ENCODE measurements around the gene DDX24.
A peak's percentile ranks its signal among the peaks of the same experiment; 100 is the strongest.
"Not testable (repeated sequence)": the region's sequence is repeated elsewhere in the genome, so short reads cannot be mapped to it uniquely, and the experiment has no call there.

Gene DDX24

DNA sequence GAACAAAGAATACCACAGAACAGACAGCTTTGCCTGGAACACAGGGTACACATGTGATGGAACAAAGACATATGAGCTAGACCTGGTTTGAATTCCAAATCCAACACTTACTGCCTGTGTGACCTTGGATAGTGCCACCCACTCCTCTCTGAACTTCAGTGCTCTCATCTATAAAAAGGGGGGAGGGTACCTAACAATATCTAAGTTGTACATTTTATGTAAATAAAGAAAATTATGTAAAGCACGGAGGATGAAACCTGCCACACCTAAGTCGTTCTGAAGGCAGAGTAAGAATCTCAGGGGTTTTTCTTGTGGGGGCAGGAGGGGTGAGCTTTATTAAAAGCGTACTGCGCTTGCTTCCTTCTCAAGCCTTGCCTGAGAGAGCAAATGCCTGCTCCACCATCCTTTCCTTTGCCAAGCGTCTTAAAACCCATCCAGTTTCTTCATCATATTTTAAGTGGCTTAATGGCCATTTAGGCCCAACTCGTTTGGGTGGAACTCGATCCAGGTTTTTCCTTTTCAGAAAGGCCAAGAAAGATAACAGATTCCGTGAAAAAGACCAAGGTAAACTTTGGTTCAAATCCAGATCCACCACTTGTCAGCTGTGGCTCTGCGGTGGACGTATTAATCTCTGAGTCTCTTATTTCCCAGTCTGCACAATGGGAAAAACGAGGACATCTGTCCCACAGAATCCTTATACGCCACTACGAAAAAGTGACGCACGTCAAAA lies 946 bp downstream of the DDX24 start:
- peaks cover 7% of the 10 kb centered on the region for H3K9me3 Mint-ChIP-seq
- H3K4me1 Mint-ChIP-seq (ENCODE audit: low read depth), result peaks cover 48% of the 10 kb centered on the region
- H3K4me3 Mint-ChIP-seq, result peak overlapping the region; percentile 100
- H3K36me3 Mint-ChIP-seq (ENCODE audit: low read depth), result peaks cover 39% of the 10 kb centered on the region
- no peaks in the 10 kb centered on the region for H3K27me3 Mint-ChIP-seq (ENCODE audit: low read depth)
- peak overlapping the region; percentile 100 for H3K27ac Mint-ChIP-seq

DNA sequence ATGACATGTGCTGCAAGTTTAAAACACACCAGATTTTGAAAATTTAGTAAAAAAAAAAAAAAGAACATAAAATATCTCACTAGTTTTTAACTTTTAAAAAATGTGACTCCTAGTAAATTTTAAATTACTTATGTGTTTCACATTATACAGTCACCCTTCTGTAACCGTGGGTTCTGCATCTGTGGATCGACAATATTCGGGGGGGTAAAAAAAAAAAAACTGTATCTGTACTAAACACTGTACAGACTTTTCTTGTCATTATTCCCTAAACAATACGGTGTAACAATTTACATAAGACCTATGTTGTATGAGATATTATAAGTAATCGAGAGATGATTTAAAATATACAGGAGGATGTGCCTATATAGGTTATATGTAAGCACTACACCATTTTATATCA lies 3.2 kb downstream of the DDX24 start:
- Mint-ChIP-seq H3K9me3 (peaks cover 20% of the 10 kb centered on the region), H3K27ac (no peak overlapping the region), H3K4me1 (ENCODE audit: low read depth) (peaks cover 46% of the 10 kb centered on the region), H3K4me3 (peak overlapping the region; percentile 100), H3K27me3 (ENCODE audit: low read depth) (no peaks in the 10 kb centered on the region), H3K36me3 (ENCODE audit: low read depth) (peaks cover 48% of the 10 kb centered on the region)

DNA sequence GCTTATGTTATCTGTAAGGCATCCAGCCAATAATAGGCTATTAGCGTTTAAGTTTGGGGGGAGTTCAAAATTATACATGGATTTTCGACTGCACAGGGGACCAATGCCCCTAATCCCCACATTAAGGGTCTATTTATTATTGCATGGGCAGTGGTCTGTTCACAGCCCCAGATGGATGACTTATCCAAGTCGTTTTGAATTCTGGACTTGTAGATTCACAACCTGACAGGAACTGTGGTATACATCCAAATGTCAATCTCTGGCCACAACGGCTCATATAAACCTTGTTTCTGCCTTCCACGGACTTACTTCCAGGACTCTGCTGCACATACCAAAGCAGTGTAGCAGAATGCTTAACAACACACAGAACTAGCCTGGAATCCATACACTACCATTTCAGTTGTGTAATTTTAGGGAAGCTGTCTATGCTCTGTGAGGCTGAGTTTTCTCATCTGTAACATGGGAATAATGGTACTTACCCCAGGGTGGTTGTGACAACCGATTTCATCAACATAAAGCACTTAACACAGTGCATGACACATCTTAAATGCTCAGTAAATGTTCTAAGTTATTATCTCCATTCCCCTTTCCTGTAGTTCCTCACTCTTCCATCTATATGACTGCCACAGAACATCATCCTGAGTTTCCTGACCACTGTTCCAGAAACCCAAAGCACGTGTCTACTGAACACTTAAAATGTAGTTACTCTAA lies 3.7 kb downstream of the DDX24 start:
- Mint-ChIP-seq H3K9me3 (peaks cover 22% of the 10 kb centered on the region), H3K27ac (no peak overlapping the region), H3K36me3 (ENCODE audit: low read depth) (peaks cover 50% of the 10 kb centered on the region), H3K27me3 (ENCODE audit: low read depth) (no peaks in the 10 kb centered on the region), H3K4me3 (peak overlapping the region; percentile 63), H3K4me1 (ENCODE audit: low read depth) (peaks cover 46% of the 10 kb centered on the region)

DNA sequence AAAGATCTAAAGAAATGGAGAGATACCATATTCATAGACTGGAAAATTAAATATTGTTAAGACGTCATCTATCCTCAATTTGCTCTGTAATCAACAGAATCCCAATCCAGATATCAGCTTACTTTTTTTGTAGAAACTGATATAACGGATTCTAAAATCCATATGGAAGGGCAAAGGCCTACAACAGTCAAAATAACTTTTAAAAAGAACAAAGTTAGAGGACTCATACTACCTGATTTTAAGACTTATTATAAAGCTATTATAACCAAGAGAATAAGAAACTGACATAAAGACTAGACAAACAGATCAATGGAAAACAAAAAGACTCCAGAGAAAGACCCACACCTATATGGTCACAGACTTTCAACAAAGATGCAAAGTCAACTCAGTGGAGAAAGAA lies 6.0 kb downstream of the DDX24 start:
- H3K4me3 Mint-ChIP-seq, result no peak overlapping the region
- peaks cover 67% of the 10 kb centered on the region for H3K36me3 Mint-ChIP-seq (ENCODE audit: low read depth)
- H3K9me3 Mint-ChIP-seq, result peaks cover 40% of the 10 kb centered on the region
- H3K27me3 Mint-ChIP-seq (ENCODE audit: low read depth), result no peaks in the 10 kb centered on the region
- peaks cover 39% of the 10 kb centered on the region for H3K4me1 Mint-ChIP-seq (ENCODE audit: low read depth)
- no peak overlapping the region for H3K27ac Mint-ChIP-seq

DNA sequence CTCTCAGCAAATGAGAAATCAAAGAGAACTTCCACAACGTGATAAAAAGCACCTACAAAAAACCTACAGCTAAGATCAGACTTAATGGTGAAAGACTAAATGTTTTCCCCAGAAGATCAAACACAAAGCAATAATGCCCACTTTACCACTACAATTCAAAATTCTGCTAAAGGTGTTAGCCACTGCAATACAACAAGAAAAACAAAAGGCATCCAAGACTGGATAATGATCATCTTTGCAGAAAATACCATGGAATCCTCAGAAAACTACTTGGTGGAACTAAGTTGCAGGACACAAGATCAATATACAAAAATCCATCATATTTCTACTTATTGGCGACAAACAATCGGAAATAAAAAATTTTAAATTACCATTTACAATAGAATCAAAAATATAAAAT lies 6.5 kb downstream of the DDX24 start:
- H3K4me3 Mint-ChIP-seq, result no peak overlapping the region
- H3K27me3 Mint-ChIP-seq (ENCODE audit: low read depth), result no peaks in the 10 kb centered on the region
- peaks cover 45% of the 10 kb centered on the region for H3K9me3 Mint-ChIP-seq
- H3K4me1 Mint-ChIP-seq (ENCODE audit: low read depth), result peaks cover 34% of the 10 kb centered on the region
- peaks cover 68% of the 10 kb centered on the region for H3K36me3 Mint-ChIP-seq (ENCODE audit: low read depth)
- no peak overlapping the region for H3K27ac Mint-ChIP-seq

DNA sequence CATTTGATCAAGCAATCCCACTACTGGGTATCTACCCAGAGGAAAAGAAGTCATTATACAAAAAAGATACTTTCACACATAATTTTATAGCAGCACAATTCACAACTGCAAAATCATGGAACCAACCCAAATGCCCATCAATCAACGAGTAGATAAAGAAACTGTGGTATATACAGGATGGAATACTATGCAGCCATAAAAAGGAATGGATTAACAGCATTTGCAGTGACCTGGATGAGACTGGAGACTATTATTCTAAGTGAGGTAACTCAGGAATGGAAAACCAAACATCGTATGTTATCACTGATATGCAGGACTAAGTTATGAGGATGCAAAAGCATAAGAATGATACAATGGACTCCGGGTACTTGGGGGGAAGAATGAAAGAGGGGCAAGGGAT lies 8.9 kb downstream of the DDX24 start:
- H3K27ac Mint-ChIP-seq; H3K4me3 Mint-ChIP-seq; H3K27me3 Mint-ChIP-seq (ENCODE audit: low read depth): not testable (repeated sequence)
- H3K36me3 Mint-ChIP-seq (ENCODE audit: low read depth), result peaks cover 76% of the 10 kb centered on the region
- peaks cover 69% of the 10 kb centered on the region for H3K9me3 Mint-ChIP-seq
- H3K4me1 Mint-ChIP-seq (ENCODE audit: low read depth), result peaks cover 30% of the 10 kb centered on the region

DNA sequence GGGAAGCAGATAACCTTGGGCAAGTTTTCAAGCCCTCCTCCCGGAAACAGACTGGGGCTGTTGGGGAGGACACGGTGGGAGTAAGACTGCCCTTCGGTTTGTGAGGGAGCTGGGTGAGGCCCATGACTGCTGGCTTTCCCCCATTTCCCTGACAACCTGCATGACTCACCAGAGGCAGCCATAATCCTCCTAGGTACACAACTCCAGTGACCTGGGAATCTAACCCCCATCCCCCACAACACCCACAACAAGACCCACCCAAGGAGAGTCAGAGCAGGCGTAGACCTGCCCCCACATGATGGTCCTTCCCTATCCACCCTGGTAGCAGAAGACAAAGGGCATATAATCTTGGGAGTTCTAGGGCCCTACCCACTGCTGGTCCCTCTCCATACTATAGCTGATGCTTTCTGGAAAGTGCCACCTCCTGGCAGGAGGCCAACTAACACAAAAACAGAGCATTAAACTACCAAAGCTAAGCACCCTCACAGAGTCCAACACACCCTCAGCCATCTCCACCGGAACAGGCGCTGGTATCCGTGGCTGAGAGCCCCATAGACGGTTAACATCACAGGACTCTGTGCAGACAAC lies 14.8 kb downstream of the DDX24 start:
- Mint-ChIP-seq H3K9me3 (peaks cover 44% of the 10 kb centered on the region), H3K27me3 (ENCODE audit: low read depth) (no peaks in the 10 kb centered on the region), H3K36me3 (ENCODE audit: low read depth) (peaks cover 68% of the 10 kb centered on the region), H3K4me3 (no peak overlapping the region), H3K27ac (no peak overlapping the region), H3K4me1 (ENCODE audit: low read depth) (peaks cover 35% of the 10 kb centered on the region)

DNA sequence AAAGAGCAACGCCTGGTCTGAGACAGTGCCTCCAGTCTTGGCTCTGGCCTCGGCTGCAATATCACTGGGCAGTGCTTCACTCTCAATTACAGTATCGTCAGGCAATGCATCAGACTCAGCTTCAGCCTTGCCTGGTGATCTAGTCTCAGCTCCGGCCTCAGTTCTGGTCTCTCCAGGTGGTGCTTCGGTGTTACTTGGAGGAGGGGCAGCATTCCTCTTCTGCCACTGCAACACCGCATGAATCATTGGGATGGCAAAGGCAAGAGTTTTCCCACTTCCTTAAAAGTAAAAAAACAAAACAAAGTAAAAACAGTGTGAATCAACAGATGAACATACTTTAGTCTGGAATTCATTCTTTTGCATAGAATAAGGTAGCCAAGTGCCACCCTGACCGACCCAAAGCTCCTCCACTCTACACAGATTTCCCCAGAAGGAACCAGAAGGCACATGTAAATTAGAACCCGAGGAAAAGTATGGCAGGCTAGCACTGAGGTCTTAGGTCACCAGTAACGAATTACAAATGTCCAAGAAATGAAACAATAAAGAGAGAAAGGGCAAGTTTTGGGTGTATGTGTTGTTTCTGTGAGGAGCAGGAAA lies 18.6 kb downstream of the DDX24 start:
- Mint-ChIP-seq H3K4me3 (no peak overlapping the region), H3K9me3 (peaks cover 8% of the 10 kb centered on the region), H3K4me1 (ENCODE audit: low read depth) (peaks cover 36% of the 10 kb centered on the region), H3K36me3 (ENCODE audit: low read depth) (peaks cover 61% of the 10 kb centered on the region), H3K27ac (no peak overlapping the region), H3K27me3 (ENCODE audit: low read depth) (no peaks in the 10 kb centered on the region)

DNA sequence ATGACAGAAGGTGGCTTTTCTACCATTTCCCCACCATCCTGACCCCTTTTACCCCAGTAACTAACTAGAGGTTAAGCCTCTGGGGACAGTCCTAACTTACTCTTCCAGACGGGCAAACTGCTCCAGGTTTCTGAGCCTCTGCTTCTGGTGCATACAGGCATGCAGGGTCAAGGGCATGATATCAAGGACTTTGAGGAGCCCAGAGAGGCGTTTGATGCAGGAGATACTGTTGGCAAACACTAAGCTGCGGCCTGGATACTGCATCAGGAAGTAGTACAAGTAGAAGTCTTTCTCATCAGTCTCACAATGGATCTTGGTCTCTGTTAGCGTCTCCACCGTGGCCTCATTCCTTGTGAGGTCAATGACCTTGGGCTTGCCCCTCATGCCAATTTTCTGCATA lies 21.0 kb downstream of the DDX24 start:
- Mint-ChIP-seq H3K9me3 (no peaks in the 10 kb centered on the region), H3K36me3 (ENCODE audit: low read depth) (peaks cover 66% of the 10 kb centered on the region), H3K27ac (no peak overlapping the region), H3K27me3 (ENCODE audit: low read depth) (no peaks in the 10 kb centered on the region), H3K4me1 (ENCODE audit: low read depth) (peaks cover 43% of the 10 kb centered on the region), H3K4me3 (no peak overlapping the region)

DNA sequence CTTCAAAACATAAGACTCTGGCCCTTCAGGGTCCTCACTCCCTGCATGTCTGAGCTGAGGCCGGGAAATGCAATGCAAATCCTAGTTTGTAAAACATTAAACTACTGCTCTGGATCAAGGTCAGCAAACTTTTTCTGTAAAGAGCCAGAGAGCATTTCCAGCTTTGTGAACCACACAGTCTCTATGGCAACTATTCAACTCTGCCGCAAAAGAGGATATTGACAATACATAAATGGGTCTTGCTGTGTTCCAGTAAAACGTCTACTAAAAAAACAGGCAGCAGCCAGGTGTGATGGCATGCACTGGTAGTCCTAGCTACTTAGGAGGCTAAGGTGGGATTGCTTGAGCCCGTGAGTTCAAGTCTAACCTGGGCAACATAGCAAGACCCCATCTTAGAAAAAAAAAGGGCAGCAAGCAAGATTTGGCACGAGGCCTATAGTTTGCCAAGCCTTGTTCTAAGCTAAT lies 22.3 kb downstream of the DDX24 start:
- no peak overlapping the region for H3K4me3 Mint-ChIP-seq
- H3K4me1 Mint-ChIP-seq (ENCODE audit: low read depth), result peaks cover 56% of the 10 kb centered on the region
- no peaks in the 10 kb centered on the region for H3K9me3 Mint-ChIP-seq

DNA sequence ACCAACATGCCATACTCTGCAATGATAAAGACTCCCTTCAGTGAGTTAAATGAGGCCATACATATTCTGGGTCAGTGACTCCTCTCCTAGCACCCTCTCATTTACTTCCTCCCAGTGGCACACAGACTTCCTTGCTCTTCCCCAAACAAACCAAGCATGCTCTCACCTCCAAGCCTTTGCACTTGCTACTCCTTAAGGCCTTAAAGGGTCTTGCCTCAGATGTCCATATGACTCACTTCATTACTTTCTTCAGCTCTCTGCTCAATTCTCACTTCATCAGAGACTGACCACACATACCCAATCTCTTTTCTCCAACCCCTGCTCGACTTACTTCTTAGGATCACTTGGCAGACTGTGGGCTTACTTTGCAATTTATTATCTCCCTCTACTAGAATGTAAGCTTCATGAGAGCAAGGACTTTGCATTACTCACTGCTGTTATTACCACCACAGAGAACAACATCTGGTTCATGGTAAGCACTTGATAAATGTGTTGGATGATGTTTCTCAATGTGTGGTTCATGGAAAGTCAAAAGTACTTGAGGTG lies 22.8 kb downstream of the DDX24 start:
- H3K4me3 Mint-ChIP-seq, result peak overlapping the region; percentile 26
- H3K27ac Mint-ChIP-seq, result peak overlapping the region; percentile 65
- no peaks in the 10 kb centered on the region for H3K27me3 Mint-ChIP-seq (ENCODE audit: low read depth)
- peaks cover 56% of the 10 kb centered on the region for H3K4me1 Mint-ChIP-seq (ENCODE audit: low read depth)
- H3K9me3 Mint-ChIP-seq, result no peaks in the 10 kb centered on the region
- peaks cover 78% of the 10 kb centered on the region for H3K36me3 Mint-ChIP-seq (ENCODE audit: low read depth)

More for the DNA sequence above, 22.3 kb downstream of the DDX24 start:
- Mint-ChIP-seq H3K27me3 (ENCODE audit: low read depth) (no peaks in the 10 kb centered on the region), H3K36me3 (ENCODE audit: low read depth) (peaks cover 79% of the 10 kb centered on the region), H3K27ac (peak overlapping the region; percentile 65)

DNA sequence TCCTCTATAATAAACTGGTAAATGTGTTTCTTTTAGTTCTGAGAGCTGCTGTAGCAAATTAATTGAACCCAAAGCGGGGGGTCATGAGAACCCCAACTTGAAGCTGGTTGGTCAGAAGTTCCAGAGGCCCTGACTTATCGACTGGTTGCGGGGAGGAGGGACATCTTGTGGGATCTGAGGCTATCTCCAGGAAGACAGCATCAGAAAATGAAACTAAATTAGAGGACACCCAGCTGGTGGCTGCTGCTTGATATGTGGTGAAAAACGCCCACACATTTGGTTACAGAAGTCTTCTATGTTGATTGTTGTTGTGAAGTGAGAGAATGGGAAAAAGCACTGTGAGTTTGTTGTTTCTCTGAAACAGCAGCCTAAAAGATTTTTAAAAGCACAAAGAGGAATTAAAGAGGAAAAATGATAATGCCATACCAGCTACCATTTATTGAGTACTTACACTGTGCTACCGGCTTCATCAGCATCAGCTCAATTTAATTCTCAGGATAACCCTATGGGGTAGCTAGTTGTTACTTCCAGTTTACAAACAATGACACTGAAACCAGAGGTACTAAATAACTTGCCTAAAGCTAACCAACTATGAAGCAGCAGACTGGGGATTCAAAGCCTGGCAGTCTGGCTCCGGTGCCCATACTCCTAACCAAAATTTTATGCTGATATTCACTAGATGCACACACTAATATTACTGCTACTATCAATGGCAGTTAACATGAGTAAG lies 24.3 kb downstream of the DDX24 start:
- peaks cover 64% of the 10 kb centered on the region for H3K4me1 Mint-ChIP-seq (ENCODE audit: low read depth)
- H3K27ac Mint-ChIP-seq, result peak overlapping the region; percentile 89
- H3K9me3 Mint-ChIP-seq, result no peaks in the 10 kb centered on the region
- H3K36me3 Mint-ChIP-seq (ENCODE audit: low read depth), result peaks cover 81% of the 10 kb centered on the region
- peak overlapping the region; percentile 60 for H3K4me3 Mint-ChIP-seq
- no peaks in the 10 kb centered on the region for H3K27me3 Mint-ChIP-seq (ENCODE audit: low read depth)

DNA sequence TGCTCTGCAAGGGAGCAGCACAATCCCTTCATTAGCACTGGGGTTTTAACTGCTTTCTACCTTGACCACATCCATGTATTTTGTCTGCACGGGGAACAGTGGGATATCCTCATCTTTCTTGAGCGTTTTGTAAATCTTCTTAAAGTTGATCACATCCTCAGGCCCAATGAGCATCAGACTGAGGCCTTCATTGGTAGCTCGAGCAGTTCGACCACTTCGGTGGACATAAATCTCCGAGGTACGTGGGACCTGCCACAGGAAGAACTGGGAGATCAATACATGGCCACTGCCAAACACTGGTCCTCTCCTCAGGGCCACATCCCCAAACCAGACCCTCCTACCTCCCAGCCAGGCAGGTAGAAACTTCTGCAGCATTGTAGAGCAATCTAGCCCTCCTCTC lies 26.1 kb downstream of the DDX24 start:
- Mint-ChIP-seq H3K36me3 (ENCODE audit: low read depth) (peaks cover 82% of the 10 kb centered on the region), H3K27me3 (ENCODE audit: low read depth) (no peaks in the 10 kb centered on the region), H3K4me3 (no peak overlapping the region), H3K27ac (peak overlapping the region; percentile 16), H3K4me1 (ENCODE audit: low read depth) (peaks cover 67% of the 10 kb centered on the region), H3K9me3 (no peaks in the 10 kb centered on the region)

DNA sequence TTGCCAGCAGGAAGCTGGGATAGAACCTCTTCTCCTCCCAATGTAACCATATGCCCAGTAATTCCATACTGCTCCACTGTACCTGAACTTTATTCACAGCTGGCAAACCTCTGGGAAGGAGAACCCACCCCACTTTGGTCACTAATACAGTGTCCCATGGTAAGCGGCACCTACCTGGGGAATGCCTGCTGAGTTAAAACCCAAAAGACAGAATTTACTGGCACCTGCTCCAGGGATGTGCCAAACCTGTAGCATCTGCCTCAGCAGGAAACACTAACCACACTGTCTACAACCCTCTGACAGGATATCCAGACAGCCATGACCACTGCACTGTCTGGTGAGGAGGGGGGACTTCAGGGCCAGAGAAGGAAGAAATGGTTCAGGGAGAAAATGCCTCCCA lies 26.6 kb downstream of the DDX24 start:
- Mint-ChIP-seq H3K4me1 (ENCODE audit: low read depth) (peaks cover 67% of the 10 kb centered on the region), H3K4me3 (no peak overlapping the region), H3K27me3 (ENCODE audit: low read depth) (no peaks in the 10 kb centered on the region), H3K36me3 (ENCODE audit: low read depth) (peaks cover 80% of the 10 kb centered on the region), H3K27ac (peak overlapping the region; percentile 29), H3K9me3 (no peaks in the 10 kb centered on the region)
